Measurements from ENCODE around the gene DPM3.

GRCh38 chr1:155094622-155094948 lies 45.7 kb downstream of the DPM3 start:
- TF ChIP-seq POLR2AphosphoS5 (IDR thresholded peaks at IDR 0.05; ENCODE audit: borderline replicate concordance, low read depth, low read length) = no peak
- no peak for TF ChIP-seq EZH2 (IDR thresholded peaks at IDR 0.05)
- TF ChIP-seq FOXP2 (optimal IDR thresholded peaks at IDR 0.05; ENCODE audit: control extremely low read depth, extremely low read length, insufficient read depth) = no peak
